ENCODE measurements around the gene TNFSF13. TPM values are rescaled to one million over a fixed set of nuclear protein-coding genes. Genes with fewer than 3 reads are reported as not detected.

TNFSF13 gene
- total RNA-seq, 1 donor from 2014 or later = 1.7 TPM

GRCh38 chr17:7580604-7581575, 22.3 kb downstream of the TNFSF13 start:
- Mint-ChIP-seq H3K36me3 (ENCODE audit: low read depth) (peaks cover 28% of the 10 kb centered on the region), H3K27me3 (ENCODE audit: low read depth) (no peaks in the 10 kb centered on the region), H3K4me1 (ENCODE audit: low read depth) (peaks cover 72% of the 10 kb centered on the region), H3K27ac (ENCODE audit: unreplicated experiment) (peak overlapping the region; percentile 79), H3K9me3 (ENCODE audit: low read depth) (no peaks in the 10 kb centered on the region), H3K4me3 (ENCODE audit: unreplicated experiment) (peak overlapping the region; percentile 14)
- TF ChIP-seq CTCF (IDR thresholded peaks at IDR 0.05) = no peak
- no peak for DNase-seq (ENCODE audit: low spot score)

- H3K27ac Mint-ChIP-seq (ENCODE audit: unreplicated experiment) = peak overlapping the region; percentile 100
- TF ChIP-seq CTCF (IDR thresholded peaks at IDR 0.05) = no peak
- H3K9me3 Mint-ChIP-seq (ENCODE audit: low read depth) = no peaks in the 10 kb centered on the region
- H3K36me3 Mint-ChIP-seq (ENCODE audit: low read depth) = peaks cover 14% of the 10 kb centered on the region
- peak overlapping the region; percentile 95 for H3K4me3 Mint-ChIP-seq (ENCODE audit: unreplicated experiment)
- peaks cover 61% of the 10 kb centered on the region for H3K4me1 Mint-ChIP-seq (ENCODE audit: low read depth)
- DNase-seq (ENCODE audit: low spot score) = no peak
- no peaks in the 10 kb centered on the region for H3K27me3 Mint-ChIP-seq (ENCODE audit: low read depth)
Measured at GRCh38 chr17:7582396-7583252, 24.1 kb downstream of the TNFSF13 start.

GRCh38 chr17:7583253-7584109, 24.9 kb downstream of the TNFSF13 start, which contains the start of gene MPDU1:
TSS of gene MPDU1 (plus strand) at chr17:7583852. CDS start at chr17:7583863, 11 bp downstream.
- H3K27ac Mint-ChIP-seq (ENCODE audit: unreplicated experiment) = peak within 1 kb of the TSS; percentile 100
- H3K36me3 Mint-ChIP-seq (ENCODE audit: low read depth) = peaks cover 12% of the 10 kb centered on the region
- no peaks in the 10 kb centered on the region for H3K9me3 Mint-ChIP-seq (ENCODE audit: low read depth)
- H3K4me3 Mint-ChIP-seq (ENCODE audit: unreplicated experiment) = peak within 1 kb of the TSS; percentile 95
- peaks cover 60% of the 10 kb centered on the region for H3K4me1 Mint-ChIP-seq (ENCODE audit: low read depth)
- no peak for TF ChIP-seq CTCF (IDR thresholded peaks at IDR 0.05)
- no peaks in the 10 kb centered on the region for H3K27me3 Mint-ChIP-seq (ENCODE audit: low read depth)
- DNase-seq (ENCODE audit: low spot score) = peak; percentile 99

- Mint-ChIP-seq H3K9me3 (ENCODE audit: low read depth) (no peaks in the 10 kb centered on the region), H3K27ac (ENCODE audit: unreplicated experiment) (peak overlapping the region; percentile 92), H3K27me3 (ENCODE audit: low read depth) (no peaks in the 10 kb centered on the region), H3K36me3 (ENCODE audit: low read depth) (peaks cover 14% of the 10 kb centered on the region), H3K4me3 (ENCODE audit: unreplicated experiment) (peak overlapping the region; percentile 47), H3K4me1 (ENCODE audit: low read depth) (peaks cover 58% of the 10 kb centered on the region)
- DNase-seq (ENCODE audit: low spot score) = no peak
- no peak for TF ChIP-seq CTCF (IDR thresholded peaks at IDR 0.05)
Measured at GRCh38 chr17:7586673-7587419, 28.3 kb downstream of the TNFSF13 start.

Data from chondrocyte (in vitro differentiated cells).